Effector CD8-positive, alpha-beta T cell (primary cell): ENCODE measurements around the gene OTULINL.

Source experiments
- DNase-seq: peaks from one replicate; lab custom pipeline; 2025; lab: John Stamatoyannopoulos, UW

Gene OTULINL

DNA sequence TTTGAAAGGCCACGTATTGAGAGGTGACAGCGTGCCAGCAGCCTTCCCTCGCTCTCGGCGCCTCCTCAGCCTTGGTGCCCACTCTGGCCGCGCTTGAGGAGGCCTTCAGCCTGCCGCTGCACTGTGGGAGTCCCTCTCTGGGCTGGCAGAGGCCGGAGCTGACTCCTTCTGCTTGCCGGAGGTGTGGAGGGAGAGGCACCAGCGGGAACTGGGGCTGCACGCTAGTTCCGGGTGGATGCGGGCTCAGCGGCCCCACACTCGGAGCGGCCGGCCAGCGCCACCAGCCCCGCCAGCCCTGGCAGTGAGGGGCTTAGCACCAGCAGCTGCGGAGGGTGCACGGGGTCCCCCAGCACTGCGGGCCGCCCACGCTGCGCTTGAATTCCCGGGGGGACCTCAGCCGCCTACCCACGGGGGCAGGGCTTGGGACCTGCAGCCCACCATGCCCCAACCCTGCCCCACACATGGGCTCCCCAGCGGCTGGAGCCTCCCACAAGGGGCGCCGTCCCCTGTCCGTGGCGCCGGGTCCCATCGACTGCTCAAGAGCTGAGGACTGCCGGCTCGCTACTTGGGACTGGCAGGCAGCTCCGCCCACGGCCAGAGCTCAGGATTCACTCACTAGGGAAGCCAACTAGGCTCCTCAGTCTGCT, 4.4 kb upstream of the OTULINL start:
- no peak for DNase-seq

DNA sequence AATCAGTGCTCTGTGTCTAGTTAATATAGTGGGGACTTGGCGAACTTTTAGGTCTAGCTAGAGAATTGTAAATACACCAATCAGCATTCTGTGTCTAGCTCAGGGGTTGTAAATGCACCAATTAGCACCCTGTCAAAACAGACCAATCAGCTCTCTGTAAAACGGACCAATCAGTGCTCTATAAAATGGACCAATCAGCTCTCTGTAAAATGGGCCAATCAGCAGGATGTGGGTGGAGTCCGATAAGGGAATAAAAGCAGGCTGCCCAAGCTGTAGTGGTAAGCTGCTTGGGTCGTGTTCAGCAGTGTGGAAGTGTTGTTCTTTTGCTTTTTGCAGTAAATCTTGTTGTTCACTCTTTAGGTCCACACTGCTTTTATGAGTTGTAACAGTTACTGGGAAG, 3.6 kb upstream of the OTULINL start:
- DNase-seq: no peak

DNA sequence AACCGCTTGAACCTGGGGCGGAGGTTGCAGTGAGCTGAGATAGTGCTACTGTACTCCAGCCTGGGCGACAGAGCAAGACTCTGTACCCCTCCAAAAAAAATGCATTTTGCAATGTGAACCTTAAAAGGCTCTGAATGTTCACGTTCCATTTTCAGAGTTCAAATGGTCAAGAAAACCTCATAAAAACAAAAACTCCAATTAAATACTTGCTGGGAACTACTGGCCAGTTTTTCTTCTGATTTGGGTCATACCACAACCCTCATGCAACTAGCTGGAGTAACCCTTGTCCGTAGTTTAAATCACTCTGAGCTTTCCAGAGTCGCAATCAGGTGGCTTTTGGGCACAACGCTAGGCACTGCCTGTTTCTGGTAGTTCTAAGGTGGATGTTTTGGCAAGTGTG, 2.3 kb upstream of the OTULINL start:
- no peak for DNase-seq

DNA sequence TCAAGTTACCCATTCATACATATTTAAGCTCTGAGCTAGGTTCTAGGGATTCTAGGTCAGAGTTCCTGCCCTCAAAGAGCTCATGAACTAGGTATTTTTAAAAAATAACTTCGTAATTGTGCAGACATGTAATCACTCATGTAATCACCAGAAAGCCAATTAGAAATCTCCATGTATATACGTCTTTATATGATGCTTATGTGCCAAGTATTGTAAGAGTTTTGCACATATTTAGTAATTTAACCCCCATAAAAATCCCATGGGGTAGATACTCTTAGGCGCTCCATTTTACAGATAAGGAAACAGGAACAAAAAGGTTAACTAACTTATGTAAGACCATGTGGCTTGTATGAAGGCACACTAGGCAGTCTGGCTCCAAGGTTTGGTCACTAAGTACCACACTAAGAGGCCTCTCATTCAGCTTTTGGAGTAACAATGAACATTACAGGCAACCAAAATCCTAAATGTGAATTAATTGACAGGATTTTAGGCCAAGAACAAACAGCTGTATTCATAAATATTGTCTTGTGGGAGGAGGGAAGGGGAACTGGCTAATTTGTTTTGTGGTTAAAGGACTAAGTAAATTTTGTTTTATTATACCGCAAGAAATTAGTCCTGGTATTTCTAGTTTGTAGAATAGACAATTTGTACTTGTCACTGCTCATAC, 1.7 kb upstream of the OTULINL start:
- no peak for DNase-seq

DNA sequence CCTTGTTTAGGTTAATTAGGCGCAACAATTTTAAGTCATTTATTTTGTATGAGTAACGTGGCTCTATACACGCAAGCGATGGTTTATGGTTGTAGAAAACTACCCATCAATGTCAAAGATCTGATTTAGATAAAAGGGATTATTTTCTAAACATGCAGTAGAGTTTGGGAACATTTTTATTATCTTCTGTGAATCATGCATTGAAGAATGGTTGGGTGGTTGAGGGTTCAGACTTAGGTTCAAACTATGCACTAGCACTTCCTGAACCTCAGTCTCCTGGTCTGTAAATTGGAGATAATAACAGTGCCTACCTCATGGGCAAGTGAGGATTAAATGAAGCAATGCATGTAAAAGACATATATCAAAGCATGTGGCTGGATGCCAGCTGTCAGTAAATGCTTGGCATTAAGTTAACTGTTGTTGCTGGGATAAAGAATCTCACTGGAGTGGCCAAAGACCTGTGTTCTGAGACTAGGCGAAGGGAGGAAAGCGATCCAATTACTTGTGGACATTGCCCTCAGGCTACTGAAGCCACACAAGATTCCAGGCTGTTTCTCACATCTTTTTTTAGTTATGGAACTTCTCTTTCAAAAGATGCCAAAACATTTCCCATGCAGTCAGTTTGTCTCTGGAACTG, 1.1 kb upstream of the OTULINL start:
- no peak for DNase-seq

DNA sequence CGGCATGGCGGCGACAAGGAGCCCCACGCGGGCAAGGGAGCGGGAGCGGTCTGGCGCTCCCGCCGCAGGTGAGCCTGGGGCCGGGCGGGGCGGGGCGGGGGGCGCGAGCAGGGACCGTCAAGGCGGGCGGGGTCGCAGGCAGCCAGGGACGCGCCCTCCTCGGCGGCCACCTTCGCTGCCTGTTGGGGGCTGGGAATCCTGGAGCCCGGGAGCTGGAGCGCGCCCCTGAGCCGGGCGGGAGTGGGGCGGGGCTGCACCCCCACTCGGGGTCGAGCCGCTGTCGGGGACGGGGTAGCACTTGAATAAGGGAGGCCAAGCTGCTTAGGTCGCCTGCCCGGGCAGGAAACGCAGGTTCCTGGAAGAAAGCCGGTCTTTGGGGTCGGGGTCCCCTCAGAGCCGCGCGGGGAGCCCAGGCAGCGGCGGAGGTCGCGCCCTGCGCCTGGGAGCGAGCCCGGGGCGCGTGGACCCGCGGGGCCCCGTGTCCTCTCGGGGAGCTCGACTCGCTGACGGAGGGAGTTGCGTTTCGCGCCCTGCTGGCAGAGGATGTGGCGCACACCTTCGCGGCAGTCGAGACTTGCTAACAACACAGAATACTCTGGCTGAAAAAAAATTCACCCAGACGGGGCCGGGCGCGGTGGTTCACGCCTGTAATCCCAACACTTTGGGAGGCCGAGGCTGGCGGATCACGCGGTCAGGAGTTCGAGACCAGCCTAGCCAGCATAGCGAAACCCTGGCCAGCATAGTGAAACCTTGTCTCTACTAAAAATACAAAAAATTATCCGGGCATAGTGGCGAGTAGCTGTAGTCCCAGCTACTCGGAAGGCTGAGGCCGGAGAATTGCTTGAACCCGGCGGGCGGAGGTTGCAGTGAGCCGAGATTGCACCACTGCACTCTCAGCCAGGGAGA, 552 bp downstream of the OTULINL start:
- peak; percentile 68 for DNase-seq

DNA sequence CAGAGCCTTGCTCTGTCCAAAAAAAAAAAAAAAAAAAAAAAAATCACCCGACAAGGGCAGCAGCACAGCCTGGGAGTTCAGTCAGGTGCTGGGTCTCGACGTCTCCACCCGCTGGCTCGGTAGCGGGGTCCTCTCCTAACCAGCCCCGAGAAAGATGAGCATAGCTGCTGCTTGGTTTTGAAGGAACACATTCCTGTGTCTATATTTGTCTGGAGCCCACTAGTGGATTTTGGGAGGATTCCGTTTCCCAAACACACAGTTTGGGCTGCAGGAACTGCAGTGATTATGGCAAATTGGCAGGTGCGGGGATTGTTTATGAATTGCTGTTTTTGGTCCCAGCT, 1.2 kb downstream of the OTULINL start:
- DNase-seq: no peak

DNA sequence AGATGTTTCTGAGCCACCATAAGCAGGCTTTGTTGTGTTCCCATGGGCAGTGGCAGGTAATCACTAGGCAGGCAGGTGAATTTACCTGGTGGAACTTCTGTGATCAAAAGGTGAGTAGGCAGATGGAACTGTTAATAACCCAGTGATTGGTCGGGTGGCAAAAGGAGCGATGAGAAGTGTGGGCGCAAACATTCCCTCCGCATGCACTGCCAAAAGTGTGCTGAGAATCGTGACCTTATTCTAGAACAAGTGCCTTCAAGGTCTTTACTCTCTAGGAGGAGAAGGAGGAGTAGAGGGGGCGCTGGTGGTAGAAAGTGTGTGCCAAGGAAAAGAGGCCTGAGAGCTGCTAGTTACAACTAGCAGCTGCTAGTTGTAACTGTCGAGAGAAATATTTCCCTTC, 3.3 kb downstream of the OTULINL start:
- DNase-seq: no peak

DNA sequence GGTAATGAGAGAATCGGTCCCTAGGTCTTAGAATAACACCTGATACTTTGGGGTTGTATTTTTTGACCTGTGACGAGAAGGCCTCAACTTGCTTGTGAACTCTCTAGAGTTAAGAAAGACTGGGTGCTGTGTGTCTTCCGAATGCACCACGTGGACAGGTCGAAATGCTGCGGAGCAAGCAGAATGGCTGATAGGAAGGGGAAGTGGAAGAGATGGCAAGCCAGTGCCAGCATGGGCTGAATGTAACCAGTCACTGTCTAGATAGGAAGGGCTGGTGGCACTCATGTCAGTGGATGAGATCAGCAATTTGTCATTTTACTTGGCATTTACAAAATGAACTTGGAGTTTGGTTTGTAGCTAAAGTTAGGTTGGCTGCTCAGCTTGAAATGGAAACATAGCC, 5.6 kb downstream of the OTULINL start:
- DNase-seq: no peak

DNA sequence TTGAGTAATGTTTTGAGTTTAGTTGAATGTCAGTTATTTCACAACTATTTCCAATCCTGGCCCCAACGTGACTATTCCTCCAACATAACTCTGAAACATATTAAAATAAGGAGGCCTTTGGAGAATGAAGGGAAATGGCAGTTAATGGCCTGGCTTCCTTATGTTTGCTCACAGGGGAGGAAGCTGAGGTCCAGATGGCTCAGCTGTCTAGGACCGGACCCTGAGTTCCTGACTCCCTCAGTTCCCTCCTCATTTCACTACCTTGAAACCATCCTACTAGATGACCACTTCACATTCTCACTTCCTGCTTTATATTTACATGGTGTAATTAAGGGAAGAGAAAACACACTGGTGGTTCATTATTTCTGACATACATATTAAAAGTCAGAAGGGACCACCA, 6.6 kb downstream of the OTULINL start:
- DNase-seq: no peak

DNA sequence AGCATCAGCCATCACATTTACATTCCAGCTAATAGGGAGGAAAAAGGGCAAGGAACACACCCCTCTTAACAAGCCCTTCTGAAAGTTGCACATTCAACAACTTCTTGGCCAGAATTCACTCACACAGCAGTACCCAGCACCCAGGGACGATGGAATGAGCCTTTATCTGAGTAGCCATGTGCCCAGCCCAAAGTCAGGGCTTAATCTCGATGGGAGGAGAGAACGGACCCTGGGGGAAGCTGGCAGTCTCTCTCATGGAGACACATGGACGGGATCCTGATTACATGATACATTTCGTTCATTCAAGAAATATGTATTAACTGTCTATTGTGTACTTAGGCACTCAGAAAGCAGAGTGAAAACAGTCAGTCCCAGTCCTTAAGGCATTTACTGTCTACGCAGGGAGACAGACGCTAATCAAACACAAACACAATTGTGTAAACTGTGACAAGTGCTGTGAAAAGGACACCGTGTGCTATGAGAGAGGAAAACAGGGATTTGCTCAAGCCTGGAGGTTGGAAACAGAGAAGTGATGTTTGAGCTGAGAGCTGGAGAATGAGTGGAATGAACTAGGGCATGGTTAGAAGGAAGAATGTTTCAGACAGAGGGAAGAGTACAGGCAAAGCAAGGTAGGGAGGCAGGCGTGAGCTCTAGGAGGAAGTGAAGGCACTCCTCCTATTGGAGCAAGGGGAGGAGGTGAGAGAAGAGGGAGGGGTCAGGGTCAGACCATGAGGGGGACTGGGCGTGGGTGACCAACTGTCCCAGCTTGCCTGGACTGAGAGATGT, 7.4 kb downstream of the OTULINL start:
- no peak for DNase-seq

DNA sequence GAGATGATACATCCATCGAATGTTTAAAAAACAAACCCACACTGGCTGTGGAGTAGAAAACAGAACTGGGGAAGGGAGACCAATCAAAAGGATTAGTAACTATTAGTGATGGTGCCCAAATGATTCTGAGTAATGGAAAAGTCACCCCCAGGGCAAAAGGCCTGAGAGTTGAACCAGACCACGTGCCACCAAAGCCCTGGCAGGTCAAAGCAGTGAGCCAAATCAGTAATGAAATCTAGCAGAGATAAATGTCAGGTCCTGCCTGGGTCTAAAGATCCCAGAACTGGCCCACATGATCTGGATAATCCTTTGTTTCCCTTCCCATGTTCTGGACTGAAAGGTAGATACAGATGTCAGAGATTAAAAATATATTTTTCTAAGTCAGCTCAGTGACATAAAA, 9.4 kb downstream of the OTULINL start:
- DNase-seq: no peak

DNA sequence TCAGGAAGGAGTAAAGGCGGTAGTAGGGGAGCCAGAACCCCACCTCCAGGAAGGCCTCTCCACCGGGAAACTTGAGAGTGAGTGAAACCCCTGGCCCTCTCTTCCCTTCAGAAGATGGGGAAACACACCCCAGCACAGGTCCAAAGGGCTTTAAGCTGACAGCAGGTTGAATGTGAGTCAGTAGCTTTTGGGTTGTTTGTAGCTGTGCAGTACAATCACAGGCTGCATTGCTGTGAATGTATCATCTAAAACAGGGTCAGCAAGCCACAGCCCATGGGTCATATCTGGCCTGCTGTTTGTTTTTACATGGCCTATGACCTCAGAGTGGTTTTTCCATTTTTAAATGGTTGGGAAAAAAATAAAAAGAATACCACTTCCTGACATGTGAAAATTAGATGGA, 10.0 kb downstream of the OTULINL start:
- no peak for DNase-seq

DNA sequence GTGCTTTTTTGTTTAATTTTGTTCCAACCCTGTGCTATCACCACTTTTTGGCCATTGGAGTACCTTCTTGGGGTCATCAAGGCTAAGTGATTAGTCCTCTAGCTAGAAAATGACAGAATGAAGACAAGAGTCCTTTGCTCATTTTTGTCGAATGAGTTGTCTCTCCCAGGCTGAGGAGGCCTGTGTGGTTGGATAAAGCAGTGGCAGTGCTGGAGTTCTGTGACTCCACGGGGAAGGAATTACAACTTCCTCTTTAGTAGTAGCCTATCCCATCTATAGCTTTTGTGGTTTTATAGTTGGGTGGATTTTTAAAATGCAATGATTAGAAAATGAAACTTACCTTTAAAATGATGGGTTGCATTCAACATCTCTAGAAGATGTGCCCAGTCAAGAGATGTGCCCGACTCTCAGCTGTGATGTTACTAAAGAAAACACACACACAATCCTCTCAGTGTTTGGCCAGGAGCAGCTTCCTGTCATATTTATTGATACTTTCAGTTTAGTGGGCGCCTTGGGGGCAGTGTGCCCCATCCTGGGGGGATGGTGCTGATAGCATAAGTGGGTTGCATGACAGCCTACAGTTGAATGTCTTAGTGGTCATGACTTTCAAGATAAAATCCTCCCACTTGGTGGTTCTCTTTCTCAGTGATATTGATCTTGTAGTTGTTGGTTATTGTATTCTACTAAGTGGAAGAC, 11.9 kb downstream of the OTULINL start:
- DNase-seq: no peak

DNA sequence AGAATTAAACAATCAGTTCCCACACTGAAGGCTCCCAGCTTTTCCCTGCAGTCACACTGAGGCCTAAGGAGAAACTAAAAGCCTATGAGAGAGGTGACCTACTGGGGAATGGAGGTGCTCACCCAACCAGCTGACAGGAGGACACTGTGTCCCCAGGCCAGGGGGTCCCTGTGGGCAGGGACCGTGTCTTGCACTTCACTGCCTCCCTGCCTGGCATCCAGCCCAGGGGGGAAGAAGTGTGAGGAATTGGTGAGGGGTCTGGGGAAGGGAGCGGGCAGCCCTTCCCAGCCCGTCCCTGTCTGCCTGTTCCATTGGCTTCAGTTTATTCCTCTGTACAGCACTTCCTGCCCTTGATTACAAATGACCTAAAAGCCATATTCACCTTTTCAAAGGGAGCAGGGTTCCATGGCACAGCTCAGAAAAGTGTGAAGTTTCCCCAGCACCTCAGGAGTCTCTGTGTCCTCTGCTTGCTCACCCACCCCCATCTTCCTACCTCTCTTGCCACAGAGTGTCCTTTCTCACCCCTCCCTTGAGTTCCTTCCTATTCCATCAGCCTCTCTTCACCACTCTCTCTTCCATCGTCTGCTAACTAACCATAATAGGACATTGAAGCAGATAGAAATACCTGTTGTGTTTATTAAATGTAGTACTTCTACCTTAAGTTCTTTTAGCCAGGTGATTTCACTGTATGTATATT, 12.9 kb downstream of the OTULINL start:
- no peak for DNase-seq

DNA sequence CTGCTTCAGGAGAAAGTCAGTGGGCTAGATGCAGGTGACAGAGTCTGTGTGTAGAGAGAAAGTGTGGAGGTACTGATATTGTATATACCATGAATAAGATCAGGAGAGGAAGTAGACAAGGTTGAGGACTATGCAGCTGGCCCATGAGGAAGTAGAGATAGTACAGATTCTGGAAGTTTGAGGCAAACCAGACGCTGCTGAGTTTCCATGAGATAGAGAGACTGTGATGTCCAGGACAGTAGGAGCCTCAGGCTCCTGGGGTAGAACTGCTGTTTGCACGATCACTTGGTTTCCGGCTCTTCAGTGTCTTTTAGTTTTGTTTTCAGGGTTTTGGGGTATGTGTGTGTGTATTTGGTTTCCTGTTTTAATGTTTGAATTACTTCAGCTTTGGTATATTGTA, 13.6 kb downstream of the OTULINL start:
- DNase-seq: no peak

DNA sequence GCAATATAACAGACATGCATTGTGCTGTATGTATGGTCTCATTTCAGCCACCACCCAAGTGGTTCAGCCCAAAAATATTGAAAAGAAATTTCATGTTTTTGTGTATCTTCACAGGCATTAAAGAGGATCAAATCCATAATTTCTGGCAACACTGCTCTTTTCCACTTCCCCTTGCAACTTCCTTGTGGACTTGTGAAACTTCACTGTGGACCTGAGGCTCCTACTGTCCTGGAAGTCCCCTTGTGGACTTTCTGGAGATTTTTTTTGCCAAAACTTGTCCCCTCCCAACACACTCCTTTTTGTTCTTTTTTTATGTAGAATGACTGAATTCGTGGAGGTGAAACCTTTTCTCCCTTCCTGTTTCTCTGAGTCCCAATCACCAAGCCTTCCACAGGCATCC, 14.3 kb downstream of the OTULINL start:
- DNase-seq: no peak

DNA sequence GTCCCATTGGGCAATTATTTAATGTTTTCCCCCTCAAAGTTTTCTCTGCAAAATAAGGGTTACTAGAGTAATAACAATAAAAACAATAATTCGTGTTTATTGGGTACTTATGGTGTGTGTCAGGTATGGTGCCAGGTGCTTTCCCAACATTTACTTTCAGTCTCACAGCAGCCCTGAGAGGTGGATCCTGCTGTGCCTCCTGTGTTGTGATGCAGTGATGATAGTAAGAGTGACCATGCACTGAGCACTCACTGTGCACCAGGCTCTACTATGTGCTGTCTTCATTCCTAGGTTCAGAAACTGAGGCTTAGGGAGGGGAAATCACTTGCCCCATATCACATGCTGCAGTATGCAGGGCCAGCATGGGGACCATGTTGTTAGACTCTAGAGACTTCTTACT, 15.5 kb downstream of the OTULINL start:
- no peak for DNase-seq

DNA sequence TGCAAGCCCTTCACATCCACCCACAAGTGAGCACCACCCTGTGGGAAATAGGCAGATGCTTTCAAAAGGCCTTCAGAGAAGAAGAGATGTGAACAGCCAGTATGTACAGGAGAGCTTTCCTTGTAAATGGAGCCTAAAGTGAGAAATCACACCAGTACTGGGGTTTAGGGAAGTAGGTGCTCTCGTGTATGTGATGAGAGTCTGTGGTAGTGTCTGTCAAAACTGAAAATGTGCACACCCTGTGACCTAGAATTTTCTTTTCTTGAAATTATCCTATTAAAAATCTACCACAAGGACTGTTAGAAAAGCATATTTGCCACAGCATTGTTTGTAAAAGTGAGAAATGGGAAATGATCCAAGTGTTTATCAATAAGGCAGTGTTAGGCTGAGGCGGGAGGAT, 16.6 kb downstream of the OTULINL start:
- no peak for DNase-seq

DNA sequence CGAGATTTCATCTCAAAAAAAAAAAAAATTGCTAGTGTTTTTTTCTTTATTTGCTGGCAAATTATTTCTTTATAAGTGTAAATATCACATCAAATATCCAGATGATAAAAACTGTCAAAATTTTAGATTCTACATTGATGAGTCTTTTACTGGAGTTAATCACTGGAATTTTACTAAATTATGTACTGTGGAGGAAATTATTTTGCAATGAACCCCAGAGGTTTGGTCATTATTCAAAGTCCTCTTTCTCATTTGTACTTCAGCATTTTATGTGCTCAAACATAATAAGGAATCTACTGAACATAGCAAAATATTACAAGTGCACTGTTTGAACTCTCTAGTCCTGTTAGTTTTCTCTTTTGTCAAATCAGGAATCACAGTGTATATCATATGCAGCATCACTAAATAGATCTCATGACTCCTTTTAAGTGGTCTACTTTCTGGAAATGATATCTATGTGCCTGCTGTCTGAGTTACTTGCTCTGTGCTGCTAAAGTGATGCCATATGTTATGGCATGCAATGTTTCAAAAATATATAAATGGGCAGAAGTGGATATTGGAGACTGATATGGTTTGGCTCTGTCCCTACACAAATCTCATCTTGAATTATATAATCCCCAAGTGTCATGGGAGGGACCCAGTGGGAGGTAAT, 18.0 kb downstream of the OTULINL start:
- no peak for DNase-seq
